AG20443 (cell line): ENCODE results near the gene SPATA7.
A peak's percentile ranks its signal among the peaks of the same experiment; 100 is the strongest.
"Not testable (repeated sequence)": the region's sequence is repeated elsewhere in the genome, so short reads cannot be mapped to it uniquely, and the experiment has no call there.

Source experiments
- DNase-seq: peaks from one replicate; pipeline ENCODE4 v3.0.0; 2012; ENCODE audit warnings: low spot score, mixed read lengths

The SPATA7 gene, protein sequence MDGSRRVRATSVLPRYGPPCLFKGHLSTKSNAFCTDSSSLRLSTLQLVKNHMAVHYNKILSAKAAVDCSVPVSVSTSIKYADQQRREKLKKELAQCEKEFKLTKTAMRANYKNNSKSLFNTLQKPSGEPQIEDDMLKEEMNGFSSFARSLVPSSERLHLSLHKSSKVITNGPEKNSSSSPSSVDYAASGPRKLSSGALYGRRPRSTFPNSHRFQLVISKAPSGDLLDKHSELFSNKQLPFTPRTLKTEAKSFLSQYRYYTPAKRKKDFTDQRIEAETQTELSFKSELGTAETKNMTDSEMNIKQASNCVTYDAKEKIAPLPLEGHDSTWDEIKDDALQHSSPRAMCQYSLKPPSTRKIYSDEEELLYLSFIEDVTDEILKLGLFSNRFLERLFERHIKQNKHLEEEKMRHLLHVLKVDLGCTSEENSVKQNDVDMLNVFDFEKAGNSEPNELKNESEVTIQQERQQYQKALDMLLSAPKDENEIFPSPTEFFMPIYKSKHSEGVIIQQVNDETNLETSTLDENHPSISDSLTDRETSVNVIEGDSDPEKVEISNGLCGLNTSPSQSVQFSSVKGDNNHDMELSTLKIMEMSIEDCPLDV

DNA sequence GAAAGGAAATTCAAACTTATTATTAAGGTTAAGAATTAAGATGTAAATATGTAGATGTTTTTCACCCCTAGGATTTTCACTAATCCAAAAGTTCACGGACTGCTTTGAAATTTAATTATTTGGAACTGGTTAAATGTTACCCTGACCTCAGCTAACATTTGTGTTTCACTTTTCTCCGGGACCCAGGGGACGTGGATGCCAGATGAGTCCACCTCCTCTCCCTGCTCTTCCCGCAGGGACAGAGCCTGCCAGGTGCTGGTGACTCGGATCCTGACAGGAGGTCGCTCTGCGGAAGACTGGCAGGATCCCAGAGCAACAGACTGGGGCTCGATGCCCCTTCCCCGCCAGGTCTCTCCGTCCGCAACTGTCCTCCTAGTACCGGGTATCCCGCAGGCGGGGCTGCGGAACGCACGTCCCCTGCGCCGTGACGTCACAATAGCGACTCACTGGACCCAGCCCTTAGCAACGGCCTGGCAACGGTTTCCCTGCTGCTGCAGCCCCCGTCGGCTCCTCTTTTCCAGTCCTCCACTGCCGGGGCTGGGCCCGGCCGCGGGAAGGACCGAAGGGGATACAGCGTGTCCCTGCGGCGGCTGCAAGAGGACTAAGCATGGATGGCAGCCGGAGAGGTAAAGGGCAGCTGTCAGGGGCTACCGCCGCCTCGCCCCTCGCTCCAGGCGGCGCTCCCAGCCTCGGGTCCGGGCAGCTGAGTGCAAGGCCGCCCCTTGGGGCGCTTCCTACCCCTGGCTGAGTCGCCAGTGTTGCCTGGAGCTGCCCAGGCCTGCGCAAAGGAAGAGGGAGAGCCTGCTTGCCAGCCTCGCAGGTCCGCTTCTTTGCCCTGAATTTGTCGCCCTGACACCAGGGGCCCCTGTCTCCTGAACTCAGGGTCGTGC is at the start of gene SPATA7:
SPATA7 (plus strand) TSS at position 446 of the 890 bp plus-strand sequence; CDS start at position 608, 162 bp downstream.
- DNase-seq, result peak; percentile 97

DNA sequence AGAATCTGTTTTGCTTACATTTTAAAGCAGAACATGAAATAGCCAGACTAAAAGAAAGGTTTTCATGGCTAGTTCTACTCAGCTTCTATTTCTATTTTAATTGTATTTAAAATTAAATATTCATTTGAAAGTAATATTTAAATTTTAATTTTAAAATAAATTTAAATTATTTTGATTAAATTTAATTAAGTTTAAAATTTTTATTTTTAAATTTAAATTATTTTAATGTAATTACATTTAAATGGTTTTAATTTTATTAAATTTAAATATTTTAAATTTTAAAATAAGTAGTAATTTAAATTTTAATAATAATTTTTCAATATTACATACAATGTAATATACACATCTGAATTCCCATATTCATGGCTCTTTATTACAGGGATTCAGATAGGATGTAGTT is 45.1 kb upstream of the SPATA7 start:
- no peak for DNase-seq

DNA sequence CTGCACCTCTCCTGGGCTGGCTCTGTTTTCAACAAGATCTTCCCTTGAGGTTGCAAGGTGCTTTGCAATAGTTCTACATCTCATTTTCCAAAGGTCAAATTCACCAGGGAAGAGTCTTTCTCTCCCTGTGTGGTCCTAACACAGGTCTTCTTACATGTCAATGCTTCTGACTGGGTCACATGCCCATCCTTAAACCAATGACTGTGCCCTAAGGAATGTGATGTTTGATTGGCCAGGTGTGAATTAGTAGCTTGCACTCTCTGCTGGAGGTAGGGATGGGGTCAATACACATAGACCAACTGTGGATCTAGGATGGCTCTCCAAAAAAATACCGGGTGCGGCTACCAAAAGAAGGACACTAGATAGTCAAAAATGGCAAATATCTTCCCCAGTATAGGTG is 42.5 kb upstream of the SPATA7 start:
- no peak for DNase-seq

DNA sequence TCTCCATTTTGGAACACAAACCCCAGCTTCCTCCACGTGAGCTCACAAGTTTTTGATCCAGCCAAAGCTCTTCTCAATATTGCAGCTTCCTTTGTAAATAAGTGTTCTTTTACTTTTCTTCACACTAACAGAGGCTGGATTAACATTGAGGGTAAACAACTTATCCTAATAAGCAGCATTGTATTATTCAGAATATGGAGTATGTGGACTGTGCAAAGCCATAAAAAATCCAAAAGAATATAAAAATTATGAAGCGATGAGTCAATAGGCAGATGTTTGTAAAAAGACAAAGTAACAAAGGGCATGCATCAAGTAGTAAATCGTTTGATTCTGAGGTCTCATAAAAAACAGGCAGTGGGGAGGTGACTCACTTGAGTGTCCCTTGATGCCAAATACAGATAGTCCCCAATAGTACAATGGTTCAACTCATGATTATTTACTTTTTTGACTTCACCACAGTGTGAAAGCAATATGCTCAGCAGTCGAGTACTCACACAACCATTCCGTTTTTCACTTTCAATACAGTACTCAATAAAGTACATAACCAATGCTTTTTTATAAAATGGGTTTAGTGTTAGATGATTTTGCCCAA is 39.3 kb upstream of the SPATA7 start:
- DNase-seq, result no peak

DNA sequence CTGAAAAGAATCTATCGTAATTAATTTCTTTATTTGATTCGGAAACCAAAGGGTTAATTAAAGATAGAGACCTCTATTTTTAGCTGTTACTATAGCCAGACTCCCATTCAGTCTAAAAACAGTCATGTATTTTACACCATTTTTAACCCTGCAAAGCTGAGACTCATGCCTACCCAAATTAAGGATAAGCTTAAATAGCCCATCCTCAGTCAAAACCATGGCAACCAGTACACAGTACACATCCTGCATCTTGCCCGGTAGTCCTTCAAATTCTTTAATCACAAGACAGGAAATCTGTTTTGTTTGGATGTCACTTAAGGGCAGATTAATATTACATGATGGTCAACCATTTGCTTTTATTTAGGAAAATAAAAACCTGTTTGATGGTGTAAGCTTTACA is 36.9 kb upstream of the SPATA7 start:
- no peak for DNase-seq

DNA sequence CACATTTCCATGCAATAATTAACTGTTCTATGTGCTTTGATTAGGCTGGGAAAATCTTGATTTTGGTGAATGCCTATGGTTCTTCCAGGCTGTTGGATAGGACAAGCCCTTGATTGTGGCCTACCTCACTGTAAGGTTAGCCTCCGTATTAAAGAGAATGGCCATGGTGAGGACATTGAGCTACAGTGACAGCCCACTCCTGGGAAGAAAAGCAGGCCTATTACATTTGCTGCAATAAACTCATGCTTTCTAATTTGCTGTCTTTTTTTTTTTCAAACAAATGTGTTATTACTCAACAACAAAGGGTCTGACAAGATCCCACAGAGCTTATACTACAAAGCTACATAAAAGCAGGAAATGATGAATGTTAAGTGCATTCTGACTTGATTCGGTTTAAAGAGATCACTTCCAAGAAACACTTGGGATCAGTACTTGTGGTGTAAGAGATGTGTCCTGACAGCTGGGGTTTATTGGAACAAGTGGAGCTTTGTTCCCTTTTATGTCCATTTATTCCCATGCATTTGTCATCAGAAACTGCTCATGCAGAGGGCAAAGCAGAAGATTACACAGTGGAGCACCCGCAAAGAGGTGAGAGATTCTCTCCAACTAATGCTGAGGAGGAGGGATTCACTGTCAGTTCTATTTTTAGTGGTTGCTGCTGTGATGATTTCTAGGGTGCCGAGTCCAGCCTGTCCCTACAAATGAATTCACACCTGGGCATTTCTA is 33.3 kb upstream of the SPATA7 start:
- no peak for DNase-seq

DNA sequence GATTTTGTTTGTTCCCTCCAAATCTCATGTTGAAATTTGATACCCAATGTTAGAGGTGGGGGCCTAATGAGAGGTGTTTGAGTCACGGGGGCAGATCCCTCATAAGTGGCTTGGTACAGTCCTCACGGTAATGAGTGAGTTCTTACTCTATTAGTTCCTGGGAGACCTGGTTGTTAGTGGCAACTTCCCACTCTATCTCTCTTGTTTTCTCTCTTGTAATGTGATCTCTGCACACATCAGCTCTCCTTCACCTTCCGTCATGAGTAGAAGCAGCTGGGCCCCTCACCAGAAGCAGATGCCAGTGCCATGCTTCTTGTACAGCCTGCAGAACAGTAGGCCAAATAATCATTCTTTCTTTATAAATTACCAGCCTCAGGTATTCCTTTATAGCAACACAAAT is 32.8 kb upstream of the SPATA7 start:
- no peak for DNase-seq

DNA sequence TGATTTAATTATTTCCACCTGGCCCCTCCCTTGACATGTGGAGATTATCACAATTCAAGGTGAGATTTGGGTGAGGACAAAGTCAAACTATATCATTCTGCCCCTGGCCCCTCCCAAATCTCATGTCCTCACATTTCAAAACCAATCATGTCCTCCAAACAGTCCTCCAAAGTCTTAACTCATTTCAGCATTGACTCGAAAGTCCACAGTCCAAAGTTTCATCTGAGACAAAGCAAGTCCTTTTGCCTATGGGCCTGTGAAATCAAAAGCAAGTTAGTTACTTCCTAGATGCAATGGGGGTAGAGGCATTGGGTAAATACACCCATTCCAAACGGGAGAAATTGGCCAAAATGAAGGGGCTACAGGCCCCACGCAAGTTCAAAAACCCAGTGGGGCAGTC is 31.1 kb upstream of the SPATA7 start:
- no peak for DNase-seq

DNA sequence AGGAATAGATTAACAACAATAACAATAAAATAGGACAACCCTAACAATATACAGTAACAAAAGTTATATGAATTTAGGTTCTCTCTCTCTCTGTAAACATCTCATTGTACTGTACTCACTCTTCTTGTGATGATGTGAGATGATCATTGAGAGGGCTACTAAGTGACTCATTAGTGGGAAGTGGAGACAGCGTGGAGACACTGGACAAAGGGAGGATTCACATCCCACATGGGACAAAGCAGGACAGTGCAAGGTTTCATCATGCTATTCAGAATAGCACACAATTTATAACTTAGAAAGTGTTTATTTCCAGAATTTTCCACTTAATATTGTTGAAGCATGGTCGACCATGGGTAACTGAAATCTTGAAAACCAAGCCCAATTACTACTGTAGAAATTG is 26.0 kb upstream of the SPATA7 start:
- no peak for DNase-seq

DNA sequence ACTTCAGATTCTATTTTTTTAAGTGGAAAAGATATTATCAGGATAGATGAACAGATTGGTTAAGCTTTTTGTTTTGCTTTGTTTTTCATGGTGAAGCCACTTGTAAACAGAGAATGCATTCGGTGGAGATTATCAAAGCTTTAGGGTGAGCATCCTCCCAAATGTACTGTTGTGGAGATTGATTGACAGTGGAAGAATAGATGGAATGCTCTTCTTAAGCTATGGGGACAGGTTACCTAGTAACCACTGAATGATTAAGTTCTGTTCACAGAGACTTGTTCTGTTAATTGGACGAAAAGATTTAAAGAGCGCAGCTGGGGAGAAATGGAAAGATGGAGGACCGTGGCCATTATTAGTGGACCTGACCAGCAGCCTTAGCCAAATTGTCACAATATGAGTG is 21.8 kb upstream of the SPATA7 start:
- no peak for DNase-seq

DNA sequence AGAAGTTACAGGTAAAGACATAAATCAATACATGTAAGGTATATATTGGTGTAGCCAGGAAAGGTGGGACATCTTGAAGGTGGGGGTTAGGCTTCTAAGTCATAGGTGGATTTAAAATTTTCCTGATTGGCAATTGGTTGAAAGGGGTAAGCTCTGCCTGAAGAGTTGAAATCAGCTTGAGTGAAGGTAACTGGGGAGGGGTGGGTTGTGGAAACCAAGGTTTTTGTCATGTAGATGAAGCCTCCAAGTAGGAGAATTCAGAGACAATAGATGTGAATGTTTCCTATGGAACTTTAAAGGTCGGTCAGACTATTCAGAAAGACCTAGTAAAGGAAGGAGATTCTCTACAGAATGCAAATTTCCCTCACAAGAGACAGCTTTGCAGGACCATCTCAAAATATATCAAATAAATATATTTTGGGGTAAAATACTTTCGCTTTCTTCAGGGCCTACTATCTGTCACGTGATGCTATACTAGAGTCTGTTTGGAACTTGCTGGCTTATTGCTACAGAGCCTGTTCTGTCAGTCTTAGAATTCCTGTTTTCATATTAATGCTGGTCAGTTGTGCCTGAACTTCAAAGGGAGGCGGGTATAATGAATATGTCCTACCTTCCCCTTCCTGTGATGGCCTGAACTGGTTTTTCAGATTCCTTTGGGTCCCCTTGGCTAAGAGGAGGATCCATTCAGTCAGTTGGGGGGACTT is 20.6 kb upstream of the SPATA7 start:
- DNase-seq, result no peak

DNA sequence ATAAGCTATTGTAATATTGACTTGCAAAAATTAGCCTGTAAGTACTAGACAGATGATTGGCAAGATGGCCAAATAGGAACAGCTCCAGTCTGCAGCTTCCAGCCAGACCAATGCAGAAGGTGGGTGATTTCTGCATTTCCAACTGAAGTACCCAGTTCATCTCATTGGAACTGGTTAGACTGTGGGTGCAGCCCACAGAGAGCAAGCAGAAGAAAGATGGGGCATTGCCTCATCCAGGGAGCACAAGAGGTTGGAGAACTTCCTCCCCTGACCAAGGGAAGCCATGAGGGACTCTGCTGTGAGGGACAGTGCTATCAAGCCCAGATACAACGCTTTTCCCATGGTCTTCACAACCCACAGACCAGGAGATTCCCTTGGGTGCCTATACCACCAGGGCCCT is 16.0 kb upstream of the SPATA7 start:
- no peak for DNase-seq

DNA sequence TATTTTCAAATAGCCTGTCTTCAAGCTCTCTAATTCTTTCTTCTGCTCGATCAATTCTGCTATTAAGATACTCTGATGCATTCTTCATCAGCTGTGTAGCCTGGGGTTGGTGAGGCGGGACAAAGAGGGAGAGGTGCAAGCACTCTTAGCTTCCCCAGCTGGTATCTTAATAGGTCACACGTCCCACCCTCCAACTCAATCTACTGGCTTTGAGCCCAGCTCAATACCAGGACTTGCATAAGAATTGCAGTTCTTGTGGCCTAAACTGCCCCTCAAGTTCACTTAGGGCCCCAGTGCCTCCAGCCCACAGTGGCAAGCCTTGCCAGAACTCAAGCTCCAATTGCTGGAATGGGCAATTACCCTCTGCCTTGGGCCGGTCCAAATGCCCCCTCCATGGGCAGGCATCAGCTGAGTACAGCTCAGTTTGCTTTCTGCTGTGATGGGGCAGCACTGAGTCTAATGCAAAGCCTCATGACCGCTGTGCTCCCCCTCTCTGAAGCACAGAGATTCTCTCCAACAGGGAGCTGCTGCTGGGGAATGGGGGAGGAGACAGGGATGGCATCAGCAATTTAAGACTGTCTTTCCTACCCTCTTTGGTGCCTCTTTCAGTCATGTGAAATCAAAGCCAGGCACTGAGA is 5.6 kb upstream of the SPATA7 start:
- DNase-seq, result no peak

DNA sequence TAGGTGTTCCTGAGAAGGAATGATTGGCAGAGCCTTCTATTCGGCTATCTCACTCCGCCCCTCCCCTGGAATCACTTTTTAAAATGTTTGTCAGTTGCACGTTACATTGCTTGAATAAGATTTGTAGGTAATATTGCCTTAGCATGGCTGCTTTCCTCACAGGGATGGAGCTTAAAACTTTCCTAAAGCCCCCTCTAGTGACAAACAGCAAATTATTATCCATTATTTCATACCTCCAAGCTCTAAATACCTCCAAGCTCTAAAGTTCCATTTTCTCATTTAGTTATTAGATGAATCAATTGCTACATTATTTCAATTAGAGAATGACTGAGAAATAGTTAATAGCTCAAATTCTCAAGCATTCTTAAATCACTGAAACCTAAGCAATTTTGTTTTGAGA is 5.1 kb upstream of the SPATA7 start:
- no peak for DNase-seq

DNA sequence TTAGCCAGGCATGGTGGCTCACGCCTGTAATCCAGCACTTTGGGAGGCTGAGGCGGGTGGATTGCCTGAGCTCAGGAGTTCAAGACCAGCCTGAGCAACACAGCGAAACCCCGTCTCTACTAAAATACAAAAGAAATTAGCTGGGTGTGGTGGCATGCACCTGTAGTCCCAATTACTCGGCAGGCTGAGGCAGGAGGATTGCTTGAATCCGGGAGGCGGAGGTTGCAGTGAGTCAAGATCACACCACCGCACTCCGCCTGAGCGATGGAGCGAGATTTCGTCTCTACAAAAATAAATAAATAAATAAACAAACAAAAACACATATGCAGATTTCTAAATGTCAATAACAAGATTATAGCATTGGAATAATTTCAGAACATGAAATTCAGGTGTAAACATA is 3.8 kb upstream of the SPATA7 start:
- DNase-seq, result not testable (repeated sequence)

DNA sequence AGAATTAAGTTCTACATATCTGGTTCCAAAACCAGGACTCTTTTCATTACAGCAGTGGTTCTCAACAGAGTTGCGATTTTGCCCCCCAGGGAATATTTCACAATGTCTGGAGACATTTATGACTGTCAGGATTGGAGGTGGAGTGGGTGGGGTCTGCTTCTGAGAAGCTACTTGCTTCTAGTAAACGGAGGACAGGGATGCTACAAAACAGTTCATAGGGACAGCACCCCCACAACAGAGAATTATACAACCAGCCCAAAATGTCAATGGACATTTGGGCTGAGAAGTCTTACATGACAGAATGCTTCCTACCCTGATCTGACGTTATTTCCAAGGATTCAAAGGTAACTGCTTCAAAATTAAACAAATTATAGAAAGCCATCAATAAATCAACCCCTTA is 739 bp upstream of the SPATA7 start:
- DNase-seq, result peak; percentile 16

DNA sequence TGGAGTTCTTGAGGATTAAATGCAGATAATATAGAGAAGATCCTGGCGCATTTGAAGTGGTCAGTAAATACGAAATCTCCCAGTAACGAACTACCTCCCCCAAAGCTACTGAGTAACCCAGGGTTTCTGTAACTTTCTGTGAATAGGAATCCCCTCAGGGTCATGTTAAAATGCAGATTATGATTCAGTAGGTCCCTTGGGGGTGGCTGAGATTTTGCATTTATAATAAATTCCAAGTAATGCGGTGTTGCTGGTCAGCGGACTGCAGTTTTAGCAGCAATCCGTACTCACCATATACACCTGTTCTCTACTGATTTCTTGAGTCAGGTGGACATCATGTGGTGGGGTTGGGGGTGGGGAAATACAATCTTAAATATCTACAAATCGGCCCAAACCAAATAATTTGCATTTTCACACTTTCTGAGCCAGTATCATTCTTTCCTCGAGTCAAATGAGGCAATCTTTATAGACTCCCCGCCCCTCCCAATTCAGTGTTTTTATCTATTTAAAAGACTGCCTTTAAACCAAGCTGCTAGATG is 868 bp downstream of the SPATA7 start:
- no peak for DNase-seq

DNA sequence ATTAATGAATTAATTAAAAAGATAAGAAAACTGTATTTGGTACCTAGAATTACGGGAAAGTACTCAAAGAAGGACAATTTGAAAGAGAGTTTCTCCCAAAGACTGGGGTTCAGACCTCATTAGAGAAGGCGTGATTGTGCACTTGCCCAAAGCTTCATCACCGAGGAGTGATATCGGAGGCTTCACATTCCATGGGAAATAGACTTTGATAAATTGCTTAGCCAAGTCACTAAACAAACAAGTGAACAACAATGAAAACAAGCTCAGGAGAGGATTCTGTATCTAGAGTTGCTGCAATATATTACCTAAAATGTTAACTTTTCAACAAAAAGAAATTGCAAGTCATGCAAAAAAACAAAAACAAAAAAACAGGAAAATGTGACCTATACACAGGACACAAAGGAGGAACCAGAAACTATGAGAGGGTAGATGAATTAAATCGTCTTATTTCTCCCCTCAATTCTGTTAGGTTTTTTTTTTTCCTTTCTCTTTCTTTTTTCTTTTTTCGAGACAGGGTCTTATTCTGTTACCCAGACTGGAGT is 3.4 kb downstream of the SPATA7 start:
- DNase-seq, result no peak

DNA sequence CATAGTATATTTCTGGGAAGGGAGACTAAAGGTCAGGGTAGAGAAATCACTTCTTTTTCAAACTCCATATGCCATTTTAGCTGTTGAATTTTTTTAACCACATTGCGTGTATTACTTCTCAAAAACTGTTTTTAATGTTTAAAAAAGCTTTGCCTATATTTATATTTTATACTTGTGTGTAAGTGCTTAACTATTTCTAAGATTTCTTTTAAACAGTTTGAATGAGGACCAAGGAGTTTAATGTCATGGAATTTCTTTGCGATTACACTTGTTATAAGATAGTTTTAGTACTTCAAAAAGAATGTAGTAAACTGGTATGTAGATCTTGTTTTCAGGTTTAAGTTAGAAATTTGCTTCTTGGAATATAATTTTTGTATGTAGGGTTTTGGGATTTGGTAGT is 7.2 kb downstream of the SPATA7 start:
- DNase-seq, result no peak

DNA sequence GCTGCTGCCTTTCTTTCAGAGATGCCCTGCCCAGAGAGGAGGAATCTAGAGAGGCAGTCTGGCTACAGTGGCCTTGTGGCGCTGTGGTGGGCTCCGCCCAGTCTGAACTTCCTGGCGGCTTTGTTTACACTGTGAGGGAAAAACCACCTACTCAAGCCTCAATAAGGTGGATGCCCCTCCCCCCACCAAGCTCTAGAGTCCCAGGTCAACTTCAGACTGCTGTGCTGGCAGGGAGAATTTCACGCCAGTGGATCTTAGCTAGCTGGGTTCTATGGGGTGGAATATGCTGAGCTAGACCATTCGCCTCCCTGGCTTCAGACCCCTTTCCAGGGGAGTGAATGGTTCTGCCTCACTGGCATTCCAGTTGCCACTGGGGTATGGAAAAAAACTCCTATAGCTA is 25.6 kb downstream of the SPATA7 start:
- DNase-seq, result no peak
